ES-I3 (cell line): ENCODE data around the gene ABCA2.

Experiments used
- H3K36me3 ChIP-seq: 2 replicates; pipeline ENCODE4 v1.6.1; 2013; ENCODE audit warnings: mild to moderate bottlenecking, low read length, control low read depth, moderate library complexity; ENCODE audit not compliant: insufficient read depth
- H3K4me1 ChIP-seq: 2 replicates; pipeline ENCODE4 v1.6.1; 2013; ENCODE audit warnings: mild to moderate bottlenecking, control low read depth, low read length; ENCODE audit not compliant: insufficient read depth
- H3K9ac ChIP-seq: 2 replicates; pipeline ENCODE4 v1.6.1; 2013; ENCODE audit warnings: low read depth, mild to moderate bottlenecking, low read length, moderate library complexity
- H3K9me3 ChIP-seq: 2 replicates; pipeline ENCODE4 v1.6.1; 2013; ENCODE audit warnings: mild to moderate bottlenecking, low read length, moderate library complexity; ENCODE audit not compliant: control insufficient read depth, insufficient read depth

The ABCA2 gene

DNA sequence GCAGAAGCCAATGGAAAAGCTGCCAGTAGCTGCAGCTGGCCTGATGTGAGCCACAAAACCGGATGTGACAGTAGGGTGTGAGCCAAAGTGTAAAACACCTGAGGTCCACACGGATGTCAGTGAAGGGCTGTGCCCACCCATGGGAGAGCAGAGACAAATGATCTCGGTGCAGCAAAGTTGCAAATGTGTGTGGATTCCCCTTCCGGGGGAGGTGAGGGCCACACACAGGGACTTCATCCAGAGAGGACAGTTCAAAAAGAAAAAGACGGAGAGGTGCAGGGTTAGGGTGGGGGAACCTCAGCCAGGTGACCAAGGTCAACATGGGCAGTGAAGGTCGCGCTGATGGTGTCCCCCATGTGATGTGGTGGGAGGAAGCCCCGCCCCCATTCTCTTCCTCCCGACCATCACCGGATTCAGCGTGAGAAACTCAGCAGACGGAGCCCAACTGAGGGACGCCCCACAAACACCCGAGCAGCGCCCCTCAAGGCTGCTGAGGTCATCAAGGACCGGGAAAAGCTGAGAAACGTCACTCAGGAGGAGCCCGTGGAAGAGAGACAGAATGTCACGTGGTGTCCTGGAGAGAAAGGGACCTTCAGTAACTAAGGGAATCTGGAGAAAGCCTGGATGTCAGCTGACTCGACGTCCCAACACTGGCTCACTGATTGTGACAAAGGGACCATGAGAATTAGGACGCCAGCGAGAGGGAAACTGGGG is 62.1 kb downstream of the ABCA2 start:
- Histone ChIP-seq H3K4me1 (peaks cover 11% of the 10 kb centered on the region), H3K36me3 (no peaks in the 10 kb centered on the region), H3K9me3 (no peaks in the 10 kb centered on the region), H3K9ac (peak overlapping the region; percentile 22; the same call in 1 of the 2 replicates)

- H3K9me3 ChIP-seq: no peaks in the 10 kb centered on the region
- H3K9ac ChIP-seq: no peak overlapping the region
- H3K4me1 ChIP-seq: peaks cover 11% of the 10 kb centered on the region
- no peaks in the 10 kb centered on the region for H3K36me3 ChIP-seq
These were observed 63.1 kb downstream of the ABCA2 start for GRCh38 chr9:136964833-136965422.

- Histone ChIP-seq H3K9me3 (no peaks in the 10 kb centered on the region), H3K36me3 (no peaks in the 10 kb centered on the region), H3K4me1 (peaks cover 11% of the 10 kb centered on the region), H3K9ac (no peak overlapping the region)
These were observed 63.8 kb downstream of the ABCA2 start for GRCh38 chr9:136964171-136964689.

DNA sequence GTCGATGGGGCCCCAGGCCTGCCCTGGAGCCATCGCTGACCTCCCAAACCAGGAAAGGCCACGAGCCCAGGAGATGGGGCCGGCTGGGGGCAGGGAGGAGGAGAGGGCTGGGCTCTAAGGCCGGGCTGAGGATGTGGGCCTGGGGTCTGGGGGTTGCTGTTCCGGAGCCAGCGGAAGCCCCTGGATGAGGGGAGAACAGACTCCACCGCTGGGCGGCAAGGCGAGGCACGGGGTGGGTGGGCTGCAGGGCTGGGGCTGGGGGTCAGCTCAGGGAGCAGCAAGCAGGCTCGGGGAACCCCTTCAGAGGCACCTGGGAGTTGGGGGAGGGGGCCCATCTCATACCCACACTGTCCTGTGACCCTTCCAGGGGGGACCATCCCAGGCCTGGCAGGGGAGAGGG is 64.3 kb downstream of the ABCA2 start:
- Histone ChIP-seq H3K36me3 (no peaks in the 10 kb centered on the region), H3K9me3 (no peaks in the 10 kb centered on the region), H3K9ac (no peak overlapping the region), H3K4me1 (peaks cover 11% of the 10 kb centered on the region)

GRCh38 chr9:136963341-136963740 is 64.7 kb downstream of the ABCA2 start:
- no peaks in the 10 kb centered on the region for H3K9me3 ChIP-seq
- H3K9ac ChIP-seq: no peak overlapping the region
- peaks cover 11% of the 10 kb centered on the region for H3K4me1 ChIP-seq
- H3K36me3 ChIP-seq: no peaks in the 10 kb centered on the region

DNA sequence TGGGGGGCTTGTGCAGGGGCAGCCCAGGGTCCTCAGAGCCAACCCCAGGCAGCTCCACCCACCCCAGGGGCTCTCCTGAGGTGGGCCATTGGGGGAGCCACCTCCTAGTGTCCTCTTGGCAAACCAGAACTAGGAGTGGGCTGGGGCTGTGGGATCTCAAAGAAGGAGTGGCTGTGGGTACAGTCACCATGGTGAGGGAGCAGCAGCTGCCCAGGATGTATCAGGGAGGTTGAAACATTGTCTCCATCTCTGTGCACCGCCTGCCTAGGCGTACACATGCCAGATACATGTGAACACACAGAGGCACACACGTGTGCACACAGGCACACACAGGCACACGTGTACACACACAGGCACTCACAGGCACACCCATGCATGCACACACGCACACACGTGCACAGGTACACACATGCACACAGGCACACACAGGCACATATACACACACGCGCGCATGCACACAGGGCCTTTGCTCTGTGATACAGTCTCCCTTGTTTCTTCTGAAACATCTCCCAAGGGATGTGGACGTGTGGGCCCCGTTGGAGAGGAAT is 65.3 kb downstream of the ABCA2 start:
- Histone ChIP-seq H3K36me3 (no peaks in the 10 kb centered on the region), H3K9me3 (no peaks in the 10 kb centered on the region), H3K4me1 (peaks cover 11% of the 10 kb centered on the region), H3K9ac (no peak overlapping the region)

DNA sequence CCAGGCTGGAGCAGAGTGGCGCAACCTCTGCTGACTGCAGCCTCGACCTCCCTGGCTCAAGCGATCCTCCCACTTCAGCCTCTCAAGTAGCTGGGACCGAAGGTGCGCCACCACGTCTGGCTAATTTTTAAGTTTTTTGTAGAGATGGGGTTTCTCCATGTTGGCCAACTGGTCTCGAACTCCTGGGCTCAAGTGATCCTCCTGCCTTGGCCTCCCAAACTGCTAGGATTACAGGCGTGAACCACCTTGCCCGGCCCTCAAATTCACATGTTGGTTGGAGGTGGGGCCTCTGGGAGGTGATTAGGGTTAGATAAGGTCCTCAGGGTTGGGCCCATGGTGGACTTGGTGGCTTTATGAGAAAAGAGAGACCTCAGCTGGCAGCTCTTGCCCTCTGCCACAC is 65.9 kb downstream of the ABCA2 start:
- H3K9me3 ChIP-seq: no peaks in the 10 kb centered on the region
- H3K9ac ChIP-seq: no peak overlapping the region
- peaks cover 11% of the 10 kb centered on the region for H3K4me1 ChIP-seq
- H3K36me3 ChIP-seq: no peaks in the 10 kb centered on the region

- no peaks in the 10 kb centered on the region for H3K9me3 ChIP-seq
- no peak overlapping the region for H3K9ac ChIP-seq
- no peaks in the 10 kb centered on the region for H3K36me3 ChIP-seq
- H3K4me1 ChIP-seq: peaks cover 11% of the 10 kb centered on the region
These were observed 66.6 kb downstream of the ABCA2 start for GRCh38 chr9:136961279-136962065.

GRCh38 chr9:136960938-136961275 is 67.1 kb downstream of the ABCA2 start:
- Histone ChIP-seq H3K9me3 (no peaks in the 10 kb centered on the region), H3K4me1 (peaks cover 8% of the 10 kb centered on the region), H3K9ac (no peak overlapping the region), H3K36me3 (no peaks in the 10 kb centered on the region)

DNA sequence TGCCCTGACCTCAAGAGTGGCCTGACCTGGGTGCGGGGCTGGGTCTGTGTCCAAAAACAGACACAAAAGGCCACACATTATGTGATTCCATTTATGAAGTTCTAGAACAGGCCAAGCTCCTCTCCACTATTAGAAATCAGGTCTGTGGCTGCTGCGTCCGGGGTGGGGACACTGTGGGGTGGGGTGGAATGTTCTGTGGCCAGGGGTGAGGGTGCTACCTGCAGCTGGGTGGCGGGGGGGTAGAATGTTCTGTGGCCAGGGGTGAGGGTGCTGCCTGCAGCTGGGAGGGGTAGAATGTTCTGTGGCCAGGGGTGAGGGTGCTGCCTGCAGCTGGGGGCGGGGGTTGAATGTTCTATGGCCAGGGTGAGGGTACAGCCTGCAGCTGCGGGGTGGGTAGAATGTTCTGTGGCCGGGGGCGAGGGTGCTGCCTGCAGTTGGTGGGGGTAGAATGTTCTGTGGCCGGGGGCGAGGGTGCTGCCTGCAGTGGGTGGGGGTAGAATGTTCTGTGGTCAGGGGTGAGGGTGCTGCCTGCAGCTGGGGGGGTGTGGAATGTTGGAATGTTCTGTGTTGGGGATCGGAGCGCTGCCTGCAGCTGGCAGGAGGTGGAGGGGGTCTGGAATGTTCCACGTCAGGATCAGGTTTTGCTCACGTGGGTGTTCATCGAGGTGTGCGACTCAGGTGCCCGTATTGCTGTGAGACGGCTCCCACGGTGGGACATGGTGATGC is 67.7 kb downstream of the ABCA2 start:
- Histone ChIP-seq H3K9ac (no peak overlapping the region), H3K4me1 (peaks cover 3% of the 10 kb centered on the region; the same call in 1 of the 2 replicates), H3K9me3 (no peaks in the 10 kb centered on the region), H3K36me3 (no peaks in the 10 kb centered on the region)

- H3K4me1 ChIP-seq: no peaks in the 10 kb centered on the region
- H3K9me3 ChIP-seq: no peaks in the 10 kb centered on the region
- H3K9ac ChIP-seq: no peak overlapping the region
- H3K36me3 ChIP-seq: no peaks in the 10 kb centered on the region
These were observed 68.9 kb downstream of the ABCA2 start for GRCh38 chr9:136958898-136959850.

DNA sequence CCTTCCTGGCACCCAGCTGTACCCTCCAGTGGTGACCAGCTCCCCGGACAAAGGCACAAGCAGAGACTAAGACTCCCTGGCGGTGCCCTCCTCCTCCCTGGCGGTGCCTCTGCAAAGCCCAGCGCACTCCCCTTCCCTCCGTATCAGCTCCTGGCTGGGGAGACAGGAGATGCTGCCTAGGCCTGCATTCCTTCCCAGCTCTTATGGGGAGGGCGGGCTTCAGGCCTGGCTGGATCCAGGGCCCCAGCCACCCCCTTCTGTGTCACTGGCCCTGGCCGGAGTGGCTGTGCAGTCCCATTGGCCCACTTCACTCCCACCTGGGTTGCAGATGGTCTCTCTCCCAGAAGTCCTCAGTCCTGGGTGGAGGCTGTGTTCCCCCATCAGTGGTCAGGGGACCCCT is 69.6 kb downstream of the ABCA2 start:
- H3K9ac ChIP-seq: no peak overlapping the region
- no peaks in the 10 kb centered on the region for H3K9me3 ChIP-seq
- H3K4me1 ChIP-seq: no peaks in the 10 kb centered on the region
- no peaks in the 10 kb centered on the region for H3K36me3 ChIP-seq

DNA sequence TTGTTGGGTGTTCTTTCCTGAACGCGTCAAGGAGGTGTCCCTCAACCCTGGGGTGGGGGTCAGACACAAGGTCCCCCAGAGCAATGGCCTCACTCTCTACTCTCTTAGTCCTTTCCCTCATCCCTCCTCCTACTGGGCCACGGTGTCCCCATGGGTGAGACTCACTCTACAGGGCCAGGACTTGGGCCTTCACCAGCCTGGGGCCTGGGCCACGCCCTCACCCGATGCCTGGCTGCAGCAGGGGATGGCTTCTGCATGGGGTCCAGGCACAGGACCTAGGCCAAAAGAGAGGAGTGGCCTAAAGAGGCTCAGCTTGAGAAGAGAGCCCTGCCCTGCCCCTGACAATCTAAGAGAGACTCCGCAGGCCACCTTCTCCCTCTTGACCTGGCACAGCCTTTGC is 70.1 kb downstream of the ABCA2 start:
- Histone ChIP-seq H3K9ac (no peak overlapping the region), H3K9me3 (no peaks in the 10 kb centered on the region), H3K4me1 (no peaks in the 10 kb centered on the region), H3K36me3 (no peaks in the 10 kb centered on the region)
